Skeletal muscle cell (primary cell): ENCODE results near the gene CZIB.

Experiments used
- DNase-seq: peaks from one replicate; pipeline ENCODE4 v3.0.0-alpha.2; 2010; ENCODE audit warnings: low read depth
- H3K4me3 ChIP-seq: 2 replicates; pipeline ENCODE4 v1.5.1; 2011; ENCODE audit warnings: low read depth, mild to moderate bottlenecking, control low read depth, low read length, moderate library complexity

Gene CZIB

GRCh38 chr1:53165408-53165961 is 54.9 kb downstream of the CZIB start:
- no peak overlapping the region for H3K4me3 ChIP-seq
- DNase-seq: no peak
